ENCODE results near the gene C1orf122.
A peak's percentile ranks its signal among the peaks of the same experiment; 100 is the strongest.

C1orf122 gene

DNA sequence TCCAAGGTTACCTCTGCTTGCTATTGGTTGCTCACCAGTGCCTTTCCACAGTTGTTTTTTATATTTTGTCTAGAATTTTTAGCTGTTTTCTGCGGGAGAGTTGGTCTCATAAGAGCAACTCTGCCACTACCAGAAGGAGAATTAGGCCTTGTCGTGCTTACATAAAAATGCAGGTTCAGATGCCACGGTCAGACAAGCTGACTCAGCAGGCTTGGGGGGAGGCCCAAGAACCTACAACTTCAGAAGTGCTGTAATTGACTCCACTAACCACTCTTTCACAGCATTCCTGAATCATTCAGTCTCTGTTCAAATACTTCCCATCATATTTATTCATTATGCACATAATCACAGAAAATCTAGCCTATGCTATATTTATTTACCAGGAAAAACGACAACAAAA lies 23.5 kb downstream of the C1orf122 start:
- DNase-seq (ENCODE audit: low read depth) = no peak
- H3K4me3 ChIP-seq (ENCODE audit: low read depth, low read length) = no peak overlapping the region
- TF ChIP-seq, protein P1, sequence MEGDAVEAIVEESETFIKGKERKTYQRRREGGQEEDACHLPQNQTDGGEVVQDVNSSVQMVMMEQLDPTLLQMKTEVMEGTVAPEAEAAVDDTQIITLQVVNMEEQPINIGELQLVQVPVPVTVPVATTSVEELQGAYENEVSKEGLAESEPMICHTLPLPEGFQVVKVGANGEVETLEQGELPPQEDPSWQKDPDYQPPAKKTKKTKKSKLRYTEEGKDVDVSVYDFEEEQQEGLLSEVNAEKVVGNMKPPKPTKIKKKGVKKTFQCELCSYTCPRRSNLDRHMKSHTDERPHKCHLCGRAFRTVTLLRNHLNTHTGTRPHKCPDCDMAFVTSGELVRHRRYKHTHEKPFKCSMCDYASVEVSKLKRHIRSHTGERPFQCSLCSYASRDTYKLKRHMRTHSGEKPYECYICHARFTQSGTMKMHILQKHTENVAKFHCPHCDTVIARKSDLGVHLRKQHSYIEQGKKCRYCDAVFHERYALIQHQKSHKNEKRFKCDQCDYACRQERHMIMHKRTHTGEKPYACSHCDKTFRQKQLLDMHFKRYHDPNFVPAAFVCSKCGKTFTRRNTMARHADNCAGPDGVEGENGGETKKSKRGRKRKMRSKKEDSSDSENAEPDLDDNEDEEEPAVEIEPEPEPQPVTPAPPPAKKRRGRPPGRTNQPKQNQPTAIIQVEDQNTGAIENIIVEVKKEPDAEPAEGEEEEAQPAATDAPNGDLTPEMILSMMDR (conservative IDR thresholded peaks at IDR 0.05; ENCODE audit: low read depth, low read length) = no peak

- no peak overlapping the region for H3K4me3 ChIP-seq (ENCODE audit: low read depth, low read length)
- DNase-seq (ENCODE audit: low read depth) = no peak
- TF ChIP-seq, protein P1 (conservative IDR thresholded peaks at IDR 0.05; ENCODE audit: low read depth, low read length) = no peak
Measured at GRCh38 chr1:37831809-37832208, 24.2 kb downstream of the C1orf122 start.

DNA sequence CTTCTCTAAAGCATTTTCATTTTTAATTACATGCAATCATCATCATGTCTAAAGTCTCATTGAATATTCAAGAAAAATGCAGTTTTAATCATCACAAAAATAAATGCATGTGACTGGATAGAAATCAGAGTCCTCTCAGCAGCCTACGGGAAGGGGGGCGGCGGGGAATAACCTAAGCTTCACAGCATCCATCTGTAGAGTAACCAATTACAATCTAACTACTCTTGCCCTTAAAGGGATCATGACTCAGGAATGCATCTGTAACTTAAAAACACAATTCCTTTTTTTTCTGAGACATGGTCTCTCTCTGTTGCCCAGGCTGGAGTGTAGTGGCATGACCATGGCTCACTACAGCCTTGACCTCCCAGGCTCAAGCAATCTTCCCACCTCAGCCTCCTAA lies 29.2 kb downstream of the C1orf122 start:
- TF ChIP-seq, protein P1 (conservative IDR thresholded peaks at IDR 0.05; ENCODE audit: low read depth, low read length) = no peak
- no peak overlapping the region for H3K4me3 ChIP-seq (ENCODE audit: low read depth, low read length)
- no peak for DNase-seq (ENCODE audit: low read depth)

DNA sequence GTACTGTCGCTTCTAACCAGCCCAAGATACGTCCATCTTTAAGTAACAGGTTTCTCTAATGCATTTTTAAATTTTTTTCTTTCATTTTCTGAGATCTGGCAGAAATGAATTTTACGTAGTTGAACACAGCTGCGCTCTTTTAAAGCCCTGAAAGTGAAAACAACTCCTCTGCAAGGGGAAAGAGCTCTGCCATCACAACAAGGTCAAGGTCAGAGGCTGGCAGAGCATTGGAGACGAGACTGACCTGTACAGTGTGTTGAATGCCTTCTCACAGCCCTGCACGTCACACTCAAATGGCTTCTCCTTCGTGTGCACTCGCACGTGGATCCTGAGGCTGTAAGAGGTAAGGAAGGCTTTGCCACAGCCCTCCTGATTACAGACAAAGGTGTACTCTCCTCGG lies 32.1 kb downstream of the C1orf122 start:
- TF ChIP-seq, protein P1 (conservative IDR thresholded peaks at IDR 0.05; ENCODE audit: low read depth, low read length) = no peak
- no peak for DNase-seq (ENCODE audit: low read depth)
- H3K4me3 ChIP-seq (ENCODE audit: low read depth, low read length) = no peak overlapping the region

DNA sequence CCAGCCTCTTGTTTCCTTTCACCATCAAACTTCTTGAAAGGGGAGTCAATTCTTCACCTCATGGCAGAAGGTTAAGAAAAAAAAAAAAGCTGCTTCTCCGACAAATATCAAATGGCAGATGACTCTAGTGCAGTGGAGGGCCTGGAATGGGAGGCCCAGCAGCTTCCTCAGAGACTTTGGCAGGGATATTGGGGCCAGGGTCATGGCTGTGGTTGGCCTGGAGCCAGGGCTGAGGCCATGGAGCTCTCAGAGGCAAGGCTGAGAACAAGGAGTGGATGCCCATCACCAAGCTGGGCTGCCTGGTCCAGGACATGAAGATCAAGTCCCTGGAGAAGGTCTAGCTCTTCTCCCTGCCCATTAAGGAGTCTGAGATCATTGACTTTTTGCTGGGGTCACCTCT lies 33.1 kb downstream of the C1orf122 start:
- DNase-seq (ENCODE audit: low read depth) = peak; percentile 58
- H3K4me3 ChIP-seq (ENCODE audit: low read depth, low read length) = no peak overlapping the region
- TF ChIP-seq, protein P1 (conservative IDR thresholded peaks at IDR 0.05; ENCODE audit: low read depth, low read length) = no peak

DNA sequence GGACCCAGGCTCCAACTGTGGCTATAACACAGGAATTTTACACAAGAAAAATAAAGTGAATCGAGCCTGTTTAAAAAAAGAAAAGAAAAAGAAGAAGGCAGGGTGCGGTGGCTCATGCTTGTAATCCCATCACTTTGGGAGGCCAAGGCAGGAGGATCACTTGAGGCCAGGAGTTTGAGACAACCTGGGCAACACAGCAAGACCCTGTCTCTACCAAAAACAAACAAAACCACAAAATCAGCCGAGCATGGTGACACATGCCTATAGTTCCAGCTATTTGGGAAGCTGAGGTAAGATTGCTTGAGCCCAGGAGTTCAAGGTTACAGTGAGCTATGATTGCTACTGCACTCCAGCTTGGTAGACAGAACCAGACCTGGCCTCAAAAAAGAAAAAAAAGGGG lies 34.1 kb downstream of the C1orf122 start:
- no peak overlapping the region for H3K4me3 ChIP-seq (ENCODE audit: low read depth, low read length)
- TF ChIP-seq, protein P1 (conservative IDR thresholded peaks at IDR 0.05; ENCODE audit: low read depth, low read length) = no peak
- DNase-seq (ENCODE audit: low read depth) = no peak

- TF ChIP-seq, protein P1 (conservative IDR thresholded peaks at IDR 0.05; ENCODE audit: low read depth, low read length) = no peak
- H3K4me3 ChIP-seq (ENCODE audit: low read depth, low read length) = no peak overlapping the region
- no peak for DNase-seq (ENCODE audit: low read depth)
Measured at GRCh38 chr1:37844536-37844935, 36.9 kb downstream of the C1orf122 start.
